Left lobe of liver (tissue), 2 donors: ENCODE results near the gene PCCA. TPM values are rescaled to one million over a fixed set of nuclear protein-coding genes. Genes with fewer than 3 reads are reported as not detected.
"Not testable (repeated sequence)": the region's sequence is repeated elsewhere in the genome, so short reads cannot be mapped to it uniquely, and the experiment has no call there.

ENCODE experiments used
- ATAC-seq: fragments of 200-7000 bp; cut with Tn5 transposase; one replicate; pipeline ENCODE4 v1.9.1; 2020; ENCODE audit warnings: mild to moderate bottlenecking, moderate library complexity
- DNase-seq: peaks from one replicate; pipeline ENCODE4 v3.0.0-alpha.2; 2020; ENCODE audit warnings: low spot score
- total RNA-seq: library from RNA; stranded (reverse); gene quantifications from one replicate; pipeline ENCODE4 v1.2.1, GENCODE V29; 2021
- donor health status: DM: no; HTN: no; CAD: no; lungs with moderate emphysema.
- donor health status: DM: no; HTN: yes; CAD: no.

PCCA gene
- total RNA-seq, 1 donor from 2014 or later = 83.5 TPM

DNA sequence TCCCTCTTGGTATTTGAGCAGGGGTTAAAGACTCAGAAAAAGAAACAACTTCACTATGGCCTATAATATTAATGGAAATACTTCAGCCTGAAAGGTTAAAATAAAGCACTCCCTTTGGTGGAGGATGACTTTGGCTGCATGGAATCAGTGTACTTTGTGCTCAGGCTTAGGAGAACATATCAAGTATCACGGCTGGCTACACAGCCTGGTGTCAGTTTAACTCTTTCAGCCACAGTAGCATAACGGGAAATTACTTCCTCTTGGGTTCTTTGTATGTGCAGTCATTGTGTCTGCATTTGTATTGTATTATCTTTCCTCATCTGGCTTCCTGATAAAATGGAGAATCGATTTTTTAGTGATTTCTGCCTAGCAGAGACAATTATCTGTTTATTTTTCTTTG, 260.7 kb downstream of the PCCA start:
- ATAC-seq (no peak), DNase-seq (no peak)

DNA sequence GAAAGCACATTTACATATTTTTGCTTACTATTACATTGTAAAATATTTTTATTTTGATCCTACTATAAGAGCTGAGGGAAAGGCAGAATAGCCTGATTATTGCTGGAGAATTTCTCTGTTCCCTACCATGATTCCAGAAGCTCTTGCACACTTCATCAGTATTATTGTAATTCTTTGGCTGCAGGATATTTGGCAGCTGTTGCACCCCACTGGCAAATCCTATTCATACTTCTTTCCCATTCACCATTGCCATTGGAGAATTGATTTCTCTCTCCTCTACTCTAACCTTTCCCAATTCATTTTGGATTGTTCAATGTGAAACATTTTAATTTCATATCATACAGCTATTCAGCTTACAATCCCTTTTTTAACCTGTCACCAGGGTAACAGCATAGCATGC, 261.7 kb downstream of the PCCA start:
- DNase-seq (no peak), ATAC-seq (no peak)

DNA sequence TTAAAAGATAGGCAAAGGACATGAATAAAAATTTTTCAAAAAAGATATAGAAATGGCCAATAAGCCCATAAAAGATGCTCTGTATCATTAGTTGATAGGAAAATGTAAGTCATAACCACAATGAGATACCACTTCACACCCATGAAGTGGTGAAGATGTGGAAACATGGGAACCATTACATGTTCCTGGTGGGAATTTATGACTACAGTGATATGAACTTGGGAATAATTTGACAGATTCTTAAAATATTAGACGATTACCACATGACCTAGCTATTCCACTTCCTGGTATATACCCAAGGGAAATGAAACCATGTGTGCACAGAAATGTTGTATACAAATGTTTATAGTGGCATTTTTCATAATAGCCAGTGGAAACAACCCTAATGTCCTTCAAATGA, 267.5 kb downstream of the PCCA start:
- ATAC-seq (no peak), DNase-seq (no peak)

DNA sequence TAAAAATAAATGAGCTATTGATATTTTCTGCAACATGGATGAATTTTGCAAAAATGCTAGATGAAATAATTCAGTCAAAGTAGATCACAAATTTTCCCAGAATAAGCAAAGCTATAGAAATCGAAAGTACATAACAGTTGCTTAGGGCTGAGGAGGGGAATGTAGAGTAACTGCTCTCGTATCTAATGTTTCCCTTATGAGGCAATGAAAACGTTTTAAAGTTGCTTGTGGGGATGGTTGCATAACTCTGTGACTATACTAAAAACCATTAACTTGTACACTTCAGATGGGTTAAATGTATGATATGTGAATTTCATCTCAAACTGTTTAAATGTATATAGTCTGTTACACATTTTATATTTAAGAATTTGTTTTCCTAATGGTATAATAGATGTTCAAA, 268.0 kb downstream of the PCCA start:
- DNase-seq (no peak), ATAC-seq (no peak)

DNA sequence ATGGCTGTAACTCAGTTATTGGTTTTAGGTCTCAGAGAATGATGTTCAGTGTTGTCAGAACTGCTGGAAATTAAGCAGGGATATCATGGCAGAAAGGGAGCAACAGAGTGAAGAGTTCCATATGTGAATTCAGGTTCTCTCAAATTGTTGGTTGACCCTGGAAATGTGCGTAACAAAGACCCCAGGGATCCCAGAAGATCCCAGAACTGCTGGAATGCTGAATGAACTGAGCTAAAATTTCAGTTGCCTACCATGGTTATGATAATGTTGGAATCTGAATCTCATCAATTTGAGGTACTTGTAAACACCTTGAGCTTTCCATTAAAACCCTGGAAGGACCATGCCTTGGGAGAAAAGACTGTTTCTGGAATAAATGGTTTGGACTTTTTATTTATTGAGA, 268.9 kb downstream of the PCCA start:
- DNase-seq = no peak
- no peak for ATAC-seq

DNA sequence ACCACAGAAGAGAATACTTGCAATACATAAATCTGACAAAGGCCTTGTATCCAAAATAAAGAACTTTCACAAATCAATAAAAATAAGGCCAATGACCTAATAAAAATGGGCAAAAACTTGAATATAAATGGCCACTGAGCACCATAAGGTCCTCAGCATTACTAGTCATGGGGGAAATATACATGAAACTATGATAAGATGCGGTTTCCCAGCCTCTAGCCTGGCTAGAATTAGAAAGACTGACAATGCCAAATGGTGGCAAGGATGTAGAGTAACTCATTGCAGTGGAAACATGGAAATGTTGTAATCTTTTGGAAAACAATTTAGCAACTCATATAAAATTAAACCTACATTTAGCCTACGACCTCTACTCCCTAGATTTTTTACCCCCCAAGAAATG, 272.6 kb downstream of the PCCA start:
- no peak for DNase-seq
- no peak for ATAC-seq

DNA sequence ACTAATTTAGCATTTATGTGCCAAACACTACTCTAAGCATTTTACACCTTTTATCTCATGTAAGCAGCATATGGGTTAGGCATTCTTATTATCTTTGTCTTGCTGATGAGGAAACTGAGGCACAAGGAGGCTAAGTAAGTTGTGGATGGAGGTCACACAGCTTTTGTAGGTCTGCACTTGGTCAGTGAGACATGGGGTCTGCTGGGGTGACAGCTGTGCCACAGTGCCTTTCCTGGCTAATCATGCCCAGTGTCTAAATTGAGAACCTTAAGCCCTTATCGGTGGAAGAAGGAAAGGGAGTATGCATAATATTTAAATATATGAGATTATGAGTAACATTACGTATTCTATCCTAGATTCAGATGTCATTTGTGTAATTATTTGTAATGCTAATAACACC, 273.5 kb downstream of the PCCA start:
- ATAC-seq (no peak), DNase-seq (no peak)

DNA sequence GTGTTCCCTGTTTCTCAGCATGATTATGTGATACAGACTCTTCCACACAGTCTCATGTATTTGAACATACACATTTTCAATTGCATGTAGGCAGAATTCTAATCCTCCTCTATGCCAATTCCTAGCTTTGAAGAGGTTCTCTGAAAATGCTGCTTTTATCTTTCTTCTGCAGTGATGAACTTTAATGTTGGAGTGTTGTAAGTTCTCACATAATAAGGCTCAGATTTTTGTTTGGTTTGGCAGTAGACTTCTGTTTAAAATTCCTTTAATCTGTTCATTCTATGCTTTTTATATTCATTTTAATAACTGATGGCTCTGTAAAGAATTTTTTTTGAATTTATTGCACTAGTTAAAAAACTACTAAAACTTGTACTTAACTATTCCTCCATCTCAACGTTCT, 273.9 kb downstream of the PCCA start:
- DNase-seq = no peak
- ATAC-seq = no peak

DNA sequence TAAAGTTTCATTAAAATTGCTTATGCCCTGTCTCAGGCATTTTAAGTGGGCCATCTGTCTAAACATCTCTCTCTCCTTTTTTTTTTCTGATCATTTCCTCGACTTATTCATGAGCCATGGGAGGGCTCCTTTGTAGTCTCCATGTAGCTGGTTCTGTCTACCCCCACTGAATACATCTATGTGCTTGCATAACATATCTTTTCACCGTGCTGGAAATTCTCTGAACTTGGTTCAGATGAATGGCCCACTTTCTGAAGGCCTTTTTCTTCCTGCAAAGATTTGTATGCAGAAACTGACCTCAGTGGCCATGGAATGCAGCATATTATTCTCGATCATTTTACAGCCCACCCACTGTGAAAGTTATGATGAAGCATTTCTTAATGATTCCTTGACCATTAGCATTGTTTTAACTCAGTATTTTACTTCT, 274.4 kb downstream of the PCCA start:
- no peak for ATAC-seq
- DNase-seq = no peak

DNA sequence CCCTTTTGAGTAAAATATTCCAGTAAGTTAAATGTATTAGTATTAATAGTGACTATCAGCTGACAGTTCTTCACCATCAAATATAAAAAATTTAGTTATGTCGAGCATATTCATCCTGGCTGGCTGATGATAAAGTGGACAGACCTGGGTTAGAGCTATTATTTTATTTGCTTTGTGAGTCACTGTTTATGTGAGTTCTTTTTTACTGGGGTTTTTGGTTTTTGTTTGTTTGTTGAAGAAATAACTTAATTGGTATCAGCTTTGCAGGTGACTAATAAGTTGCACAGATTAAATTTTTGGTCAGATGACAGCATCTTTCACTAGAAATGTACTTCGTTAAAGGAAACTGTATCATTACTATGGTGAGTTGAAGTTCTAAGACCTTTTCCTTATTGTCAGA, 275.0 kb downstream of the PCCA start:
- no peak for DNase-seq
- no peak for ATAC-seq

DNA sequence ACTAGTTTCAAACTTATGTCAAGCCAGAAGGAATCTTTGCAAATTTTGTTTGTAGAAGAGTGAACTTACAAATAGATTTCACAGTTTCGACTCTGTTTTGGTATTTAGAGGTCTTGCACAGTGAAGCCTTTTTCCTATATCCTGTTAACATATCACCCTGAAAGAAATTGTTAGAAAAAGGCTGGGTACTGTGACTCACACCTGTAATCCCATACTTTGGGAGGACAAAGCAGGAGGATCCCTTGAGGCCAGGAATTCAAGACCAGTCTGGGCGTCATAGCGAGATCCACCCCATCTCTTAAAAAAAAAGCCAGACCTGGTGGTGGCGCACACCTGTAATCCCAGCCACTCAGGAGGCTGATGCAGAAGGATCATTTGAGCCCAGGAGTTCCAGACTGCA, 275.7 kb downstream of the PCCA start:
- ATAC-seq (no peak), DNase-seq (no peak)

DNA sequence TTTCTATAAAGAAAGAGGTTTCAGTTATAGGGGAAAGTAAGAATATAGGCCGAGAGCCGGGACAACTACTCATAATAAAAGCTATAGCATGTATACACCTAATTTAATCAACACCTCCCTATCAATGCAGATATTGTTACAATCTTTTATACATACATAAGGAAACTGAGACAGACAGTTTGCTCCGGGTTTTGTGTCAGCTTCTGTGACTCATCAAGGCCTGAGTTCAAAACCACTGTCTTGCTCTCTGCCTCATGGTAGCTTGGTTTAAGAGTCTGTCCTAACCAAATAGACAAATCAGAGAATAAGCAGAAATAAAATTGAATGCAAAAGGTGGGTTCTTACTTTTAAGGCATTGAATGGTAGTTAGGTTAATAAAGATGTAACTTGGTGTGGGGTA, 276.8 kb downstream of the PCCA start:
- DNase-seq (no peak), ATAC-seq (no peak)

DNA sequence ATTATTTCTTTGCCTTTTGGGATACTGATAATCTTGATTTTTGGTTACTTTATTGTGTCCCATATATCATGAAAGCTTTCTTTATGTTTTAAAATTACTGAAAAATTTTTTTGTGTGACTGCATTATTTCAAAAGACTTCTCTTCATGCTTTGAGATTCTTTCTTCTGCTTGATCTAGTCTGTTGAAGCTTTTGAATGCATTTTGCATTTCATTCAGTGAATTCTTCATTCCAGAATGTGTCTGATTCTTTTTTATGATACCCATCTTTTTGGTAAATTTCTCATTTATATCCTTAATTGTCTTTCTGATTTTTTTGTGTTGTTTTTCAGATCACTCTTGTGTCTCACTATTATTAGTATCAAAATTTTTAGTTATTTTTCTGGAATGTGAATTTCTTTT, 289.6 kb downstream of the PCCA start:
- ATAC-seq (no peak), DNase-seq (no peak)

DNA sequence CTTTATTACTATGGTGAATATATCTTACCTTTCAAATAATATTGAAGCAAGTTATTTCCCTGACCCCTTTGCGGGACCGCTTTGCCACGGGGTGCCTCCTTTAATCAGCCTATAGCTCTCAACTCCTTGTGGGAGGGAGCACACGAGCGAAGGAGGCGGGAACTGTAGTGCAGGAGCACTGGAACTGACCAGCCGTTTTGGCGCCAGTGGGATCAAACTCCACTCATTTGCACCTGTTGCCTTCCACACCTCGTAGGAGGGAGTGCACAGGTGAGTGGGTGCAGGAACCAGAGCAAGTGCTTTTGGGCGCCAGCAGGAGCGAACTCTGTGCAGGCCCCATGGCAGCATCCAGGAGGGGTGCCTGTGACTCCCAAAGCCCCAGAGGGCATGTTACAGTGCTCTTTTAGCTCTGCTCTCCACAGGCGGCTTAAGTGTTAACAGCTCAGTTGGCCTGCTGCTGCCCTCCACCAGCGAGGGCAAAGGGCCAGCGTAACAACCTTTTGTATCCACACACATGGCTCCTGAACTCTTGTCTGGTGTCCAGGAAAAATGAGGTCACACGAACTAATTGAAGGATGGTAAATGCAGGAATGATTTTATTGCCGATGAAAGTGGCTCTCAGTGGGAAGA, 292.8 kb downstream of the PCCA start:
- DNase-seq = peak; percentile 90
- peak; percentile 95 for ATAC-seq

DNA sequence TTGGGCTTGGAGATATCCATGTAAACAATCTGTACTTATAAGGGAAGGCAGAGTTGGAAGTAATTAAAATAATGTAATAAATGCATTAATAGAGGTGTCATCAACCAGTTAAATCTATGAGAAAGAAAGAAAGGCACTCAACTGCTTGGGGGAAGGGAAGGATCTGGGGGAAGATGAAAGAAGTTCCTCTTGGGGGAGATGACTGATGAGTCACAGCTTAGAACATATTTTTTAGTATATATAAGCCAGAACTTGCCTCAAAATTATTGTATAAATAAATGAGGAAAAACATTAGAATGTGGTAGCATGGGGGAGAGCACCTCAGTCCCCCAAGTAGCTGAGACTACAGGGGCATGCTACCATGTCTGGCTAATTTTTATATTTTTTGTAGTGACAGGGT, 293.9 kb downstream of the PCCA start:
- no peak for DNase-seq
- no peak for ATAC-seq

DNA sequence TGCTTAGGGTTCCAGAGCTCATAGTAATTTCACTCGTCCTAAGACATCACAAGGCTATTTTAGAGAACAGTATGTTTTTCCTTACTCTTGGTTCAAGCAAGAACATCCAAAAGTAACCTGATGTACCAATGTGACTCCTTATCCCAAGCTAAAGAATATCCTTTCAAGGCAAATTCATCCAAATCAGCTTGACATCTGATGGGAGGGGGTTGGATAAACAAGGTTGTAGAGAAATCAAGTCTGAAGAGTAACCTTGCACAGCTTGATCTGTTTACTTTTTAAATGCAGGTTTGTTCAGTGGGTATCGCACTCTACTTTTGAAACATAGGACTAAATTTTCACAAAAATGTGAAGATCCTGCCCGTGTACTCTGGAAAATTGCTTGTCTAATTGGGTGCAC, 298.5 kb downstream of the PCCA start:
- DNase-seq (no peak), ATAC-seq (no peak)

DNA sequence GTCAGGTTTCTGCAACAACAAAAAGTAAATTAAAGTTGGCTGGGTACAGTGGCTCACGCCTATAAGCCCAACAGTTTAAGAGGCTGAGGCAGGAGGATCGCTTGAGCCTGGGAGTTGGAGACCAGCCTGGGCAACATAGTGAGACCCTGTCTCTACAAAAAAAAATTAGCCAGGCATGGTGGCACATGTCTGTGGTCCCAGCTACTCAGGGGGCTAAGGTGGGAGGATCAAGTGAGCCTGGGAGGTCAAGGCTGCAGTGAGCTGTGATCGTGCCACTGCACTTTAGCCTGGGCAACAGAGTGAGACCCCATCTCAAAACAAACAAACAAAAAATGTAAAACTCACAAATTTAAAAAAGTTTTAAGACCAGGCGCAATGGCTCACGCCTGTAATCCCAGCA, 299.3 kb downstream of the PCCA start:
- not testable (repeated sequence) for DNase-seq, ATAC-seq

DNA sequence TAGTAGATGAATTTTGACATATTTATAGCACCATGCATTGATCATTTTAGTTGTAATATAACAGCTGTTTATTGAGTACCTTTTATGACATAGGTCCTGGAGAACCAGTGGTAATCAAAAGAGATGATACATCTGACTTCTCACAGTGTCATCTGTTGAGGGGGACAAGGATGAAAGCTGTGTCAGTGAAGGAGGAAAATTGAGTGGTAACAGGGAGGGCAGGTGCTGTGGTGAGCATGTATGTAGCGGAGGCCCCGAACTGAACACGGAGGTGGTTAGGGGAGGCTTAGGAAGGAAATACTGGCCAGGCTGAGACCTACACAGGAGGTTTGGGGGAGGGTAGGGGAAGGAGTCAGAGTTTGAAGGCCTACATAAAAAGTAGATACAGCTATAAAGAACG, 300.0 kb downstream of the PCCA start:
- no peak for DNase-seq
- no peak for ATAC-seq

DNA sequence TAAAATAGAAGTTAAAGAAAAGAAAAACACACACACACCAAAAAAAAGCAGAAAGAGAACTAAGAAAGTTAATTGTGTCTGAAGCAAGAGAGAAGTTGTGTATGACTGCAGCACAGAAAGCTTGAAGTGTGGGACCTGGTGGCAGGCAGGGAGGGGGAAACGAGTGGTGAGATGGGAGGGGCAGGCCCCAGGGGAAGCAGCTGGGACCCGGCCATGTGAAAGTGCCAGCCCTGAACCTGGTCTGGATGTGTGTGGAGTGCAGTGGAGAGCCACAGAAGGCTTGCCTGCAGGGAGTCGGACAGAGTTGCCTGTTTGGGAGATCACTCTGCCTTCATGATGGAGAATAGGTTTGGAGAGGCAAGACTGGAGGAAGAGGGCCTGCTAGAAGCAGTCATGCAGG, 300.7 kb downstream of the PCCA start:
- ATAC-seq (no peak), DNase-seq (no peak)

DNA sequence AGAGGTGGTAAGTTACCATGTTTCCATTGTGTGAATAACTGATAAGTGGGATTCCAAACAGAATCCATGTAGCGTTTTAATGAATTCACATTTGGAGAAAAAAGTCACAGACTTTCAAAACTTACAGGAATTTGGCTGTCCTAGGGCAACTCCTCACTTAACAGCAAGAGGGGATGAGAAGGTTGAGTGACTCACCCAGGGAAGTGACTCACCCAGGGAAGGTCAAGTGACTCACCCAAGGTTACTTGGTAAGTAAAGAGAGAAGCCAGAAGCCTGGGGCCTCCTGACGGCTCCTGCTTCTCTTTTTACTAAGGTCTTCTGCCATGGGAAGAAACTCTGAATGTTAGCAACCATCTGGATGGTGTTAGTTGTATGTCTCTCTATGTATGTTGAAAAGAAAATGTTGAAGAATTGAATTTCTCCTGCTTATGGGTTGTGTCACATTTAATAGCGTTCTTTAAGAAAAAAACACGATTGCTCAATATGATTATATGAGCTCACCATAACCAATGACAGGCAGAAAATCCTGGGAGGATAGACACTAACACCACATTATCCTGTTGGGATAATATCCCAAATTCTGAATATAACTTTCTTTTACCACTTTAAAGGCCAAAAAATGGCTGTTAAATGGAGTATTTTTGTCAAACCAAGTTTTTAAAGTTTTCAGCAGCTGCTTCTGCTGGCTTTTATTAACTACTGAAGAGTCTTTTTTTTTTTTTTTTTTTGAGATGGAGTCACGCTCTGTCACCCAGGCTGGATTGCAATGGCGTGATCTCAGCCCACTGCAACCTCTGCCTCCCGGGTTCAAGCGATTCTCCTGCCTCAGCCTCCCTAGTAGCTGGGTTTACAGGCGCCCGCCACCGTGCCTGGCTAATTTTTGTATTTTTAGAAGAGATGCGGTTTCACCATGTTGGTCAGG, 304.1 kb downstream of the PCCA start:
- peak; percentile 51 for ATAC-seq
- DNase-seq = no peak

DNA sequence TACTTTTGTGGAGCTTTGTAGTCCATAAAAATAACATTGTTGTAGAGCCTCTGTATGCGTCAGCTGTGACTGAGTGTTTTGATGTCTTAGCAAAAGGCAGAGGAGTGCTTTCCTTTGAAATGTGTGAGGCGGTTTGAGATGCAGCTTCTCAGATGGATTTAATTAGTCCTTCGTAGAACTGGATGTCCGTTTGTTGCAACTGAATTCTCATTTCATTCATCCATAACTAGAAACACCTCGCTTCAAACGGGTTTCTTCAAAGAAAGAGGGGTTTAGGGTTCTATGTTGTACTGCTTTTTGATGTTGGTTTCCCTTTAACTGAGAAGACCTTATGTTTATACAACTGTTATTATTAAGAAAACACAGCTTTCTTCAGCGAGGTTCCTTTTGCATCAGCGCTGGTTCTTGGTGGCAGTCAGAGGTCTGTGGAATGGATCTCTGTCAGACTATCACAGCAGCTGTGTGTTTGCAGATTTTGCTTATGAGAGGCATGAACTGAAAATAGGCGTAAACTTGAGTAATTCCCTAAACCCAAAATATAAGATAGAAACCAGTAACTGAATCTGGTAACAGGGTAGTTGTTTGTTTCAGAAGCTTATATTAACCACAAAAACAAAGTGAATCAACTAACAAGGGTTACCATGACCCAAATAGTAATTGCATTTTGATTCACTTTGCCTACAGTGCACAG, 305.3 kb downstream of the PCCA start:
- DNase-seq = no peak
- no peak for ATAC-seq
